ENCODE results near the gene LIPC.
A peak's percentile ranks its signal among the peaks of the same experiment; 100 is the strongest.

Gene LIPC

GRCh38 chr15:58406811-58407210 is 25.0 kb upstream of the LIPC start:
- Histone ChIP-seq H3K4me3 (ENCODE audit: low read depth in 1 of 2, low read length in 2 of 2) (no peak overlapping the region), H3K9me3 (ENCODE audit: control insufficient read depth in 1 of 2, low read length in 2 of 2) (no peaks in the 10 kb centered on the region), H3K27ac (ENCODE audit: low read length) (no peak overlapping the region), H3K36me3 (ENCODE audit: control insufficient read depth in 1 of 2, insufficient read depth in 2 of 2, low read length in 2 of 2) (no peaks in the 10 kb centered on the region), H3K27me3 (ENCODE audit: low read depth, low read length) (no peaks in the 10 kb centered on the region), H3K4me1 (ENCODE audit: control insufficient read depth in 1 of 2, insufficient read depth in 2 of 2, low read length in 2 of 2) (no peaks in the 10 kb centered on the region)

DNA sequence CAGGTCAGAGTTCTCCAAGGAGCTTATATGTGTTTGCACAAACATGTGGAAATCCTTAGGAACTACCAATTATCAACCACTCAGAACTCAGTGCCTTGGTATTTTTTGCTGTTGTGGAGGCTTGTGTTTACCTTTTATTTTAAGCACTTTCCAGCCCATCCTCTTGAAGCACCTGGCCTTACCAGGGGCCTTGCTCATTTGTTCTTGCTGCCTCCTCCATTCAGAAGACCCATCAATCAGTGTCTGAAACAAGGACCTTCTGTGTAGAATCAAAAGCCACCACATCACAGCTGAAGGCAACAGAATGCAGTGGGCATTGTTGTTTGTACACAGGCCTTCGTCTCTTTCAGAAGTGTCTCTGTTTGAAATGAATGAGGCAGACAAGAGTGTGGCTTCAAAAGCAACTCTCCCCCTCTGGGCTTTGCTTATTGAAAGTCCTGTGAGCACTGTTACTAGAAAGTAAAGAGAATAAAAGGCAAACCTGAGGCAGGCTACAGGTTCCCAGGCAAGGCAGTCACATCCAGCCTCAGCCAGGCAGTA is 24.5 kb upstream of the LIPC start:
- H3K36me3 ChIP-seq (ENCODE audit: control insufficient read depth in 1 of 2, insufficient read depth in 2 of 2, low read length in 2 of 2) = no peaks in the 10 kb centered on the region
- no peak overlapping the region for H3K4me3 ChIP-seq (ENCODE audit: low read depth in 1 of 2, low read length in 2 of 2)
- no peak overlapping the region for H3K27ac ChIP-seq (ENCODE audit: low read length)
- no peaks in the 10 kb centered on the region for H3K9me3 ChIP-seq (ENCODE audit: control insufficient read depth in 1 of 2, low read length in 2 of 2)
- H3K4me1 ChIP-seq (ENCODE audit: control insufficient read depth in 1 of 2, insufficient read depth in 2 of 2, low read length in 2 of 2) = no peaks in the 10 kb centered on the region
- no peaks in the 10 kb centered on the region for H3K27me3 ChIP-seq (ENCODE audit: low read depth, low read length)

DNA sequence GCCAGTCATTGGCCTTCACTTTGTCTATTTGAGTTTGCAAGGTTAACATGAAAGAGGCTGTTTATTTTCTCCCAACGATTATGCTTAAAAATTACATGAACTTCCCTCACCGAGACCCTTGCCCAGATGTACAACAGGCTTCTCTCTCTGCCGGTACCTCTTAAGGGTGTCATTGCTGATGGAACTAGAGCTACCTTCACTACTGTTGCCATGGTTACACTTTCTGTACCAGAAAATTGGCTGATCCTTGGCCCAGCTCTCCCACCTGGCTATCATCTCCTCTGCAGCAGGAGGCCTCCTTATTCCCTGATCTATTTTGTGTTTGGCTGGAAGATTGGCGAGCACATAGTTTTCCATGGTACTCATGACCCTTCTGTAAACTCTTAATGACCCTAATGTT is 24.0 kb upstream of the LIPC start:
- no peaks in the 10 kb centered on the region for H3K9me3 ChIP-seq (ENCODE audit: control insufficient read depth in 1 of 2, low read length in 2 of 2)
- H3K27me3 ChIP-seq (ENCODE audit: low read depth, low read length) = no peaks in the 10 kb centered on the region
- no peak overlapping the region for H3K4me3 ChIP-seq (ENCODE audit: low read depth in 1 of 2, low read length in 2 of 2)
- H3K4me1 ChIP-seq (ENCODE audit: control insufficient read depth in 1 of 2, insufficient read depth in 2 of 2, low read length in 2 of 2) = no peaks in the 10 kb centered on the region
- no peak overlapping the region for H3K27ac ChIP-seq (ENCODE audit: low read length)
- no peaks in the 10 kb centered on the region for H3K36me3 ChIP-seq (ENCODE audit: control insufficient read depth in 1 of 2, insufficient read depth in 2 of 2, low read length in 2 of 2)

- Histone ChIP-seq H3K27me3 (ENCODE audit: low read depth, low read length) (no peaks in the 10 kb centered on the region), H3K4me3 (ENCODE audit: low read depth in 1 of 2, low read length in 2 of 2) (peak overlapping the region in 1 of 2 donors; percentile 14), H3K4me1 (ENCODE audit: control insufficient read depth in 1 of 2, insufficient read depth in 2 of 2, low read length in 2 of 2) (no peaks in the 10 kb centered on the region), H3K36me3 (ENCODE audit: control insufficient read depth in 1 of 2, insufficient read depth in 2 of 2, low read length in 2 of 2) (no peaks in the 10 kb centered on the region), H3K27ac (ENCODE audit: low read length) (no peak overlapping the region), H3K9me3 (ENCODE audit: control insufficient read depth in 1 of 2, low read length in 2 of 2) (no peaks in the 10 kb centered on the region)
Observed at GRCh38 chr15:58409861-58410260, 21.9 kb upstream of the LIPC start.

GRCh38 chr15:58410353-58410752 is 21.4 kb upstream of the LIPC start:
- no peaks in the 10 kb centered on the region for H3K9me3 ChIP-seq (ENCODE audit: control insufficient read depth in 1 of 2, low read length in 2 of 2)
- H3K36me3 ChIP-seq (ENCODE audit: control insufficient read depth in 1 of 2, insufficient read depth in 2 of 2, low read length in 2 of 2) = no peaks in the 10 kb centered on the region
- H3K4me1 ChIP-seq (ENCODE audit: control insufficient read depth in 1 of 2, insufficient read depth in 2 of 2, low read length in 2 of 2) = no peaks in the 10 kb centered on the region
- no peaks in the 10 kb centered on the region for H3K27me3 ChIP-seq (ENCODE audit: low read depth, low read length)
- no peak overlapping the region for H3K27ac ChIP-seq (ENCODE audit: low read length)
- peak overlapping the region; percentile 14 to 52 for H3K4me3 ChIP-seq (ENCODE audit: low read depth in 1 of 2, low read length in 2 of 2)

GRCh38 chr15:58413253-58413652 is 18.5 kb upstream of the LIPC start:
- Histone ChIP-seq H3K4me1 (ENCODE audit: control insufficient read depth in 1 of 2, insufficient read depth in 2 of 2, low read length in 2 of 2) (no peaks in the 10 kb centered on the region), H3K27me3 (ENCODE audit: low read depth, low read length) (no peaks in the 10 kb centered on the region), H3K27ac (ENCODE audit: low read length) (no peak overlapping the region), H3K9me3 (ENCODE audit: control insufficient read depth in 1 of 2, low read length in 2 of 2) (no peaks in the 10 kb centered on the region), H3K36me3 (ENCODE audit: control insufficient read depth in 1 of 2, insufficient read depth in 2 of 2, low read length in 2 of 2) (no peaks in the 10 kb centered on the region), H3K4me3 (ENCODE audit: low read depth in 1 of 2, low read length in 2 of 2) (no peak overlapping the region)

- Histone ChIP-seq H3K4me1 (ENCODE audit: control insufficient read depth in 1 of 2, insufficient read depth in 2 of 2, low read length in 2 of 2) (no peaks in the 10 kb centered on the region), H3K27me3 (ENCODE audit: low read depth, low read length) (no peaks in the 10 kb centered on the region), H3K36me3 (ENCODE audit: control insufficient read depth in 1 of 2, insufficient read depth in 2 of 2, low read length in 2 of 2) (no peaks in the 10 kb centered on the region), H3K27ac (ENCODE audit: low read length) (no peak overlapping the region), H3K9me3 (ENCODE audit: control insufficient read depth in 1 of 2, low read length in 2 of 2) (no peaks in the 10 kb centered on the region), H3K4me3 (ENCODE audit: low read depth in 1 of 2, low read length in 2 of 2) (no peak overlapping the region)
Observed at GRCh38 chr15:58415636-58416035, 16.2 kb upstream of the LIPC start.

GRCh38 chr15:58416963-58417362 is 14.8 kb upstream of the LIPC start:
- Histone ChIP-seq H3K27me3 (ENCODE audit: low read depth, low read length) (no peaks in the 10 kb centered on the region), H3K4me1 (ENCODE audit: control insufficient read depth in 1 of 2, insufficient read depth in 2 of 2, low read length in 2 of 2) (no peaks in the 10 kb centered on the region), H3K9me3 (ENCODE audit: control insufficient read depth in 1 of 2, low read length in 2 of 2) (no peaks in the 10 kb centered on the region), H3K27ac (ENCODE audit: low read length) (no peak overlapping the region), H3K4me3 (ENCODE audit: low read depth in 1 of 2, low read length in 2 of 2) (no peak overlapping the region), H3K36me3 (ENCODE audit: control insufficient read depth in 1 of 2, insufficient read depth in 2 of 2, low read length in 2 of 2) (no peaks in the 10 kb centered on the region)

- no peak overlapping the region for H3K27ac ChIP-seq (ENCODE audit: low read length)
- H3K36me3 ChIP-seq (ENCODE audit: control insufficient read depth in 1 of 2, insufficient read depth in 2 of 2, low read length in 2 of 2) = no peaks in the 10 kb centered on the region
- H3K4me3 ChIP-seq (ENCODE audit: low read depth in 1 of 2, low read length in 2 of 2) = no peak overlapping the region
- no peaks in the 10 kb centered on the region for H3K9me3 ChIP-seq (ENCODE audit: control insufficient read depth in 1 of 2, low read length in 2 of 2)
- H3K4me1 ChIP-seq (ENCODE audit: control insufficient read depth in 1 of 2, insufficient read depth in 2 of 2, low read length in 2 of 2) = no peaks in the 10 kb centered on the region
- no peaks in the 10 kb centered on the region for H3K27me3 ChIP-seq (ENCODE audit: low read depth, low read length)
Observed at GRCh38 chr15:58418135-58418534, 13.7 kb upstream of the LIPC start.

DNA sequence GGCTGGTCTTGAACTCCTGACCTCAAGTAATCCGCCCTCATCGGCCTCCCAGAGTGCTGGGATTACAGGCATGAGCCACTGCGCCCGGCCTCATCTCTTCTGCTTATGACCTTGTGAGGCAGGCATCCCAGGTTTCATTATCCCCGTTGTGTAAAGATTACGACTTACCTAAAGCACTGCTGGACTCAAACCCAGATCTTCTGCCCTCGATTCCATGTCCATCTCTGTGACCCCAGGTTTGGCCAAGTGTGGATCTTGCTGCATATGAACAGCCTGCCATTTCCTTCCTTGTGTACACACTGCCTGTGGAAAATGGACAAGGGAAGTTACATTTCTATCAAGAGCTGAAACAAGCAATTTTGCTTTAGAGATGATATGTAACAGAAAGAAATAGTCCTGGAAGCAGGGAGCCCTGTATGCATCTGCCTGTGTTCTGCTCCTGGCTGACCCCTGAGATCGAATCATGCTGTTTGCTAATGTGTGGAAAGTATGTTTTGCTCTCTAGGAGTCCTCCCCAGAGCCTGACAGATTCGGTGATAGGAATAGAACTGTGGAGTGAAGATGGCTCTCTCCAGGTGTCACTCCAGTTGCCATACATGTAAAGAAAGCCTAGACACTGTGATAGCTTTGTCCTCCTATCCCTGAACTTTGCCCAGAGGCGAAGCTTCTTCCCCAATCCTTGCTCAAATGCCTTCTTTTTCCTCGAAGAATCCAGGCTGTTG is 11.8 kb upstream of the LIPC start:
- Histone ChIP-seq H3K36me3 (ENCODE audit: control insufficient read depth in 1 of 2, insufficient read depth in 2 of 2, low read length in 2 of 2) (no peaks in the 10 kb centered on the region), H3K4me1 (ENCODE audit: control insufficient read depth in 1 of 2, insufficient read depth in 2 of 2, low read length in 2 of 2) (no peaks in the 10 kb centered on the region), H3K9me3 (ENCODE audit: control insufficient read depth in 1 of 2, low read length in 2 of 2) (no peaks in the 10 kb centered on the region), H3K27ac (ENCODE audit: low read length) (no peak overlapping the region), H3K4me3 (ENCODE audit: low read depth in 1 of 2, low read length in 2 of 2) (no peak overlapping the region), H3K27me3 (ENCODE audit: low read depth, low read length) (no peaks in the 10 kb centered on the region)

DNA sequence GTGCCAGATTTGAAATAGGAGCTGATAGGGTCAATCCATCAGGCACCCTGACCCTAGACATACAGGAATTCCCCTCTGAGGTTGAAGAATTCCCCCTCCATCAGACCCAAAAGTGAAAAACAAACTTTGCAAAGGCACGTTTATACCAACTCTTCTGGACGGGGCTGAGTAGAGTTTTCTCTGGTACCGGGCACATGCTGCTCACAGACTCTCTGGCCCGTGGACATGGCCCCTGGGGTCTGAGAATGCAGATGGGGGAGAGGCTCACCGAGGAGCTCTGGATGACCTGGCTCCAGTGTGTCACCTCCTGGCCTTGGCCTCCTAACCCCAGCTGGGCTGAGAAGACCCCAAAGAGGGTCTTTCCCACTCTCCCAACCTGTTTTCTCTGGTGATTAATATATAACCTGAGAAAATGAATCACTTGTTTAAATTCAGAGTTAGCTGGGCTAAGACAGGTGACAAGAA is 11.2 kb upstream of the LIPC start:
- Histone ChIP-seq H3K27ac (ENCODE audit: low read length) (no peak overlapping the region), H3K27me3 (ENCODE audit: low read depth, low read length) (no peaks in the 10 kb centered on the region), H3K4me1 (ENCODE audit: control insufficient read depth in 1 of 2, insufficient read depth in 2 of 2, low read length in 2 of 2) (no peaks in the 10 kb centered on the region), H3K9me3 (ENCODE audit: control insufficient read depth in 1 of 2, low read length in 2 of 2) (no peaks in the 10 kb centered on the region), H3K4me3 (ENCODE audit: low read depth in 1 of 2, low read length in 2 of 2) (no peak overlapping the region), H3K36me3 (ENCODE audit: control insufficient read depth in 1 of 2, insufficient read depth in 2 of 2, low read length in 2 of 2) (no peaks in the 10 kb centered on the region)

DNA sequence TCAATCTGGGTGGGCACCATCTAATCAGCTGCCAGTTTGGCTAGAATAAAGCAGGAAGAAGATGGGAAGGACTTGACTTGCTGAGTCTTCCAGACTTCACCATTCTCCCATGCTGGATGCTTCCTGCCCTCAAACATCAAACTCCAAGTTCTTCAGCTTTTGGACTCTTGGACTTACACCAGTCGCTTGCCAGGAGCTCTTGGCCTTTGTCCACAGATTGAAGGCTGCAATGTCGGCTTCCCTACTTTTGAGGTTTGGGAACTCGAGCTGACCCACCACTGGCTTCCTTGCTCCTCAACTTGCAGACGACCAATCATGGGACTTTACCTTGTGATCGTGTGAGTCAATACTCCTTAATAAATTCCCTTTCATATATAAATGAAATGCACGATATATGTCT is 8.6 kb upstream of the LIPC start:
- H3K27ac ChIP-seq (ENCODE audit: low read length) = no peak overlapping the region
- H3K4me3 ChIP-seq (ENCODE audit: low read depth in 1 of 2, low read length in 2 of 2) = no peak overlapping the region
- H3K36me3 ChIP-seq (ENCODE audit: control insufficient read depth in 1 of 2, insufficient read depth in 2 of 2, low read length in 2 of 2) = no peaks in the 10 kb centered on the region
- no peaks in the 10 kb centered on the region for H3K27me3 ChIP-seq (ENCODE audit: low read depth, low read length)
- no peaks in the 10 kb centered on the region for H3K9me3 ChIP-seq (ENCODE audit: control insufficient read depth in 1 of 2, low read length in 2 of 2)
- no peaks in the 10 kb centered on the region for H3K4me1 ChIP-seq (ENCODE audit: control insufficient read depth in 1 of 2, insufficient read depth in 2 of 2, low read length in 2 of 2)
